Osteoblast (primary cell): ENCODE results near the gene HSDL2. TPM values are rescaled to one million over a fixed set of nuclear protein-coding genes. Genes with fewer than 3 reads are reported as not detected.

Experiments used
- DNase-seq: peaks from one replicate; pipeline ENCODE4 v3.0.0; 2011; ENCODE audit warnings: low spot score, mixed read lengths; ENCODE audit not compliant: insufficient read length; ENCODE audit errors: missing footprints
- H2AFZ ChIP-seq: 2 replicates; pipeline ENCODE4 v1.6.0; 2011; ENCODE audit warnings: mild to moderate bottlenecking, low read length
- H3K27ac ChIP-seq: 2 replicates; pipeline ENCODE4 v1.5.1; 2011; ENCODE audit warnings: mild to moderate bottlenecking, low read depth, low read length, moderate library complexity
- H3K27me3 ChIP-seq: 2 replicates; pipeline ENCODE4 v1.6.0; 2012; ENCODE audit warnings: mild to moderate bottlenecking, control low read depth, inconsistent platforms, low read length, moderate library complexity; ENCODE audit not compliant: insufficient read depth
- H3K36me3 ChIP-seq: 2 replicates; pipeline ENCODE4 v1.5.1; 2011; ENCODE audit warnings: mild to moderate bottlenecking, low read length, control low read depth, moderate library complexity; ENCODE audit not compliant: insufficient read depth
- H3K4me1 ChIP-seq: 2 replicates; pipeline ENCODE4 v1.5.1; 2011; ENCODE audit warnings: mild to moderate bottlenecking, low read length, control low read depth, moderate library complexity; ENCODE audit not compliant: insufficient read depth
- H3K4me2 ChIP-seq: 2 replicates; pipeline ENCODE4 v1.6.0; 2011; ENCODE audit warnings: mild to moderate bottlenecking, low read length; ENCODE audit not compliant: insufficient read depth
- H3K4me3 ChIP-seq: fragments of 200-600 bp; sonication (generic); 3 replicates; pipeline ENCODE4 v1.5.1; 2012; ENCODE audit warnings: mild to moderate bottlenecking, low read length, inconsistent platforms; ENCODE audit not compliant: insufficient read depth
- H3K79me2 ChIP-seq: 2 replicates; pipeline ENCODE4 v1.6.0; 2012; ENCODE audit warnings: mild to moderate bottlenecking, low read length, control low read depth, inconsistent platforms; ENCODE audit not compliant: insufficient read depth
- H3K9me3 ChIP-seq: 2 replicates; pipeline ENCODE4 v1.5.1; 2011; ENCODE audit warnings: low read depth, low read length, control low read depth
- H4K20me1 ChIP-seq: 2 replicates; pipeline ENCODE4 v1.6.0; 2012; ENCODE audit warnings: mild to moderate bottlenecking, low read length, control low read depth; ENCODE audit not compliant: insufficient read depth
- total RNA-seq: library from RNA; depleted of rRNA; stranded (reverse); fragments of >200 nt; gene quantifications from 2 replicates; pipeline ENCODE4 v1.2.3, GENCODE V29; 2012
- TF ChIP-seq, protein P1 (sequence below): IDR thresholded peaks from 2 replicates; pipeline ENCODE4 v1.5.1; 2011; ENCODE audit warnings: mild to moderate bottlenecking, low read depth, low read length, moderate library complexity; ENCODE audit errors: extremely low read depth

HSDL2 gene
- total RNA-seq, 1 donor, result 42.3 TPM

DNA sequence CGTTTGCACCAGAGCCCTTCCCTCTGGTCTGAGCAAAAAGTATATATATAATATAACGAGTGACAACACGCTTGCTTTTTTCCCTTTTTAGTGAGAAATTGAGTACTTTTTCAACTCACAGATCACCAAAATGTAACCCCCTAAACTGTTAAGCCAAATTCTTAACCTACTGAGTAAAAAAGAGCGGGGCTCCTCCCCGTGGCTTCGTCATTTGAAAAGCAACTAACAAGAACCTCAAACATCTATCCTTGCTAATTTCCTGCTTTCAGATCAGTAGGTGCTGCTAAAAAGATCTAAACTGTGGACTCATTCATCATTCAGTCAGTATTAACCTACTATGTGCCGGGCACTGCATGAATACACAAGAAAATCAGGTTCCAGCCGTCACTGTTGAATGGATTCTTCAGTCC, 45.5 kb upstream of the HSDL2 start:
- Histone ChIP-seq H3K36me3 (no peaks in the 10 kb centered on the region), H3K4me3 (peak overlapping the region; percentile 78), H3K27me3 (no peaks in the 10 kb centered on the region), H3K9me3 (no peaks in the 10 kb centered on the region), H3K4me1 (peaks cover 19% of the 10 kb centered on the region), H2AFZ (peak overlapping the region; percentile 81), H3K4me2 (peak overlapping the region; percentile 87), H4K20me1 (peaks cover 6% of the 10 kb centered on the region), H3K27ac (peak overlapping the region; percentile 87), H3K79me2 (peaks cover 39% of the 10 kb centered on the region)
- peak; percentile 18 for DNase-seq
- TF ChIP-seq, protein P1, sequence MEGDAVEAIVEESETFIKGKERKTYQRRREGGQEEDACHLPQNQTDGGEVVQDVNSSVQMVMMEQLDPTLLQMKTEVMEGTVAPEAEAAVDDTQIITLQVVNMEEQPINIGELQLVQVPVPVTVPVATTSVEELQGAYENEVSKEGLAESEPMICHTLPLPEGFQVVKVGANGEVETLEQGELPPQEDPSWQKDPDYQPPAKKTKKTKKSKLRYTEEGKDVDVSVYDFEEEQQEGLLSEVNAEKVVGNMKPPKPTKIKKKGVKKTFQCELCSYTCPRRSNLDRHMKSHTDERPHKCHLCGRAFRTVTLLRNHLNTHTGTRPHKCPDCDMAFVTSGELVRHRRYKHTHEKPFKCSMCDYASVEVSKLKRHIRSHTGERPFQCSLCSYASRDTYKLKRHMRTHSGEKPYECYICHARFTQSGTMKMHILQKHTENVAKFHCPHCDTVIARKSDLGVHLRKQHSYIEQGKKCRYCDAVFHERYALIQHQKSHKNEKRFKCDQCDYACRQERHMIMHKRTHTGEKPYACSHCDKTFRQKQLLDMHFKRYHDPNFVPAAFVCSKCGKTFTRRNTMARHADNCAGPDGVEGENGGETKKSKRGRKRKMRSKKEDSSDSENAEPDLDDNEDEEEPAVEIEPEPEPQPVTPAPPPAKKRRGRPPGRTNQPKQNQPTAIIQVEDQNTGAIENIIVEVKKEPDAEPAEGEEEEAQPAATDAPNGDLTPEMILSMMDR, result no peak

DNA sequence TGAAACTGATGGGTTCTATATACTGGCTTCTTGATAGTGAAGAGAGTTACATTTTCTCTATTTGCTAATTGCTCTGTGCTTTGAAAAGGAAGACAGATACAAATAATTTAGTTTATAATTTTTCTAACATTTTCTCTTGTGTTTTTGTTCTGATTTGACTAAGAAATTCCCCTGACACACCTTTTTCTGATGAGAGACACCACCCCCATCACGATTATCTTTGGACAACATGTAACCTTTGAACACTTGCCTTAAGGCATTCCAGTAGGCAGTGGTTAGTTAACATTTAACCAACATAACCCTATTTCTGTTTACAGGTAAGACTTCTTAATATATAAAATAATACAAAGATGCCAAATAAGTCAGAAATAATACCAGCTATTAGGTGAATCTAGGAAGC, 42.4 kb upstream of the HSDL2 start:
- peaks cover 11% of the 10 kb centered on the region for H3K4me1 ChIP-seq
- no peak for DNase-seq
- H2AFZ ChIP-seq, result no peak overlapping the region
- H3K9me3 ChIP-seq, result no peaks in the 10 kb centered on the region
- peaks cover 8% of the 10 kb centered on the region for H3K79me2 ChIP-seq
- H3K36me3 ChIP-seq, result no peaks in the 10 kb centered on the region
- H3K4me2 ChIP-seq, result no peak overlapping the region
- no peak overlapping the region for H3K4me3 ChIP-seq
- H3K27ac ChIP-seq, result no peak overlapping the region
- no peaks in the 10 kb centered on the region for H3K27me3 ChIP-seq
- TF ChIP-seq, protein P1, result no peak
- no peaks in the 10 kb centered on the region for H4K20me1 ChIP-seq

DNA sequence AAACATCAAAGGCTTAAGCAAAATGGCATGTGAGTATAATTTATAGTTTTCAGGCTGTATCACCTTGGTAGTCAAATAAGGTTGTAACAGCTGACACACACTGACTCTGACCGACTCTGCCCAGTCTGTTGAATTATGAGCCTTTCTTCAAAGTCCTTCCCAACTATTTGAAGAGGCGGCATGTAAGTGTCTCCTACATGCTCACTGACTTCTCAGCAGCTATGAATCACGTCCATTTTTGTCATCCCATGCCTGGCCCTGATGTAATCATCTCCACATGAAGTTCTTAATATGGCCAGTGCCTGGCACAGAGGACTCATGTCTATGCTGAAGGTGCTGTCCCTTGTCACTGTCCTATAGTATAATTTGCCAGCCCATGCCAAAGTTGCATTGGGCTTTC, 41.3 kb upstream of the HSDL2 start:
- H3K9me3 ChIP-seq, result no peaks in the 10 kb centered on the region
- H3K4me1 ChIP-seq, result peaks cover 11% of the 10 kb centered on the region
- H2AFZ ChIP-seq, result no peak overlapping the region
- TF ChIP-seq, protein P1, result no peak
- no peaks in the 10 kb centered on the region for H3K79me2 ChIP-seq
- DNase-seq, result peak; percentile 66
- no peaks in the 10 kb centered on the region for H3K27me3 ChIP-seq
- no peak overlapping the region for H3K4me3 ChIP-seq
- no peak overlapping the region for H3K4me2 ChIP-seq
- no peak overlapping the region for H3K27ac ChIP-seq
- H3K36me3 ChIP-seq, result no peaks in the 10 kb centered on the region
- H4K20me1 ChIP-seq, result no peaks in the 10 kb centered on the region

DNA sequence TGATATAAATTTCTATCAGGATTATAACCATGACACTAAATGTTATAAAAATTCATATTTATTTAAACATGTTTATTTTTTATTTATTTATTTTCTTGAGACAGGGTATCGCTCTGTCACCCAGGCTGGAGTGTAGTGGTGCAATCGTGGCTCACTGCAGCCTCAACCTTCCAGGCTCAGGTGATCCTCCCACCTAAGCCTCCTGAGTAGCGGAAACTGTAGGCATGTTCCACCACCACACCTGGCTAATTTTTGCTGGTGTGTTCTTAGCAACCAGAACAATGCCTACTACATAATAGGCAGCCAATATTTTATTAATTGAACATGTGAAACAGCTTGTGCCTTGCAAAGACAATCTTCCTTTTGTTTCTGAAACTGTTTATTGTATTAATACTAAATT, 40.0 kb upstream of the HSDL2 start:
- no peaks in the 10 kb centered on the region for H4K20me1 ChIP-seq
- no peak overlapping the region for H3K4me2 ChIP-seq
- no peaks in the 10 kb centered on the region for H3K79me2 ChIP-seq
- no peak overlapping the region for H3K4me3 ChIP-seq
- no peaks in the 10 kb centered on the region for H3K36me3 ChIP-seq
- no peaks in the 10 kb centered on the region for H3K27me3 ChIP-seq
- TF ChIP-seq, protein P1, result no peak
- no peak for DNase-seq
- H2AFZ ChIP-seq, result no peak overlapping the region
- H3K27ac ChIP-seq, result no peak overlapping the region
- no peaks in the 10 kb centered on the region for H3K9me3 ChIP-seq
- peaks cover 11% of the 10 kb centered on the region for H3K4me1 ChIP-seq
